Hindlimb muscle (tissue), 1 donor: ENCODE results near the gene HES5. TPM values are rescaled to one million over a fixed set of nuclear protein-coding genes. Genes with fewer than 3 reads are reported as not detected.

ENCODE experiments used
- DNase-seq: peaks from one replicate; pipeline ENCODE4 v3.0.0-alpha.2; 2013
- polyA plus RNA-seq: library from polyadenylated mRNA; unstranded; fragments of 120-200 nt; gene quantifications from one replicate; pipeline ENCODE4 v1.2.1, GENCODE V29; 2013; ENCODE audit not compliant: insufficient read length

The HES5 gene
- polyA plus RNA-seq, 1 donor: 0.40 TPM

GRCh38 chr1:2499986-2500596 is 30.0 kb downstream of the HES5 start:
- no peak for DNase-seq

GRCh38 chr1:2499260-2499659 is 30.8 kb downstream of the HES5 start:
- DNase-seq: no peak

GRCh38 chr1:2498648-2499047 is 31.4 kb downstream of the HES5 start:
- no peak for DNase-seq

- DNase-seq: no peak
These were observed 32.2 kb downstream of the HES5 start for GRCh38 chr1:2497891-2498290.

- no peak for DNase-seq
These were observed 33.3 kb downstream of the HES5 start for GRCh38 chr1:2496746-2497145.

- no peak for DNase-seq
These were observed 33.9 kb downstream of the HES5 start for GRCh38 chr1:2496087-2496622.

GRCh38 chr1:2495546-2495945 is 34.5 kb downstream of the HES5 start:
- DNase-seq: no peak

- DNase-seq: no peak
These were observed 35.0 kb downstream of the HES5 start for GRCh38 chr1:2495026-2495425.

GRCh38 chr1:2494323-2494693 is 35.8 kb downstream of the HES5 start:
- no peak for DNase-seq

- no peak for DNase-seq
These were observed 36.3 kb downstream of the HES5 start for GRCh38 chr1:2493691-2494322.

GRCh38 chr1:2493218-2493617 is 36.8 kb downstream of the HES5 start:
- no peak for DNase-seq

GRCh38 chr1:2492091-2492490 is 38.0 kb downstream of the HES5 start:
- DNase-seq: no peak

- DNase-seq: no peak
These were observed 40.4 kb downstream of the HES5 start for GRCh38 chr1:2489615-2490014.

GRCh38 chr1:2488688-2489087 is 41.4 kb downstream of the HES5 start:
- no peak for DNase-seq

GRCh38 chr1:2486558-2486957 is 43.5 kb downstream of the HES5 start:
- DNase-seq: no peak

- DNase-seq: no peak
These were observed 44.0 kb downstream of the HES5 start for GRCh38 chr1:2486041-2486440.

GRCh38 chr1:2483970-2484369 is 46.1 kb downstream of the HES5 start:
- no peak for DNase-seq

GRCh38 chr1:2483026-2483425 is 47.0 kb downstream of the HES5 start:
- no peak for DNase-seq

GRCh38 chr1:2482588-2482987 is 47.5 kb downstream of the HES5 start:
- DNase-seq: no peak

GRCh38 chr1:2481885-2482284 is 48.2 kb downstream of the HES5 start:
- DNase-seq: no peak

GRCh38 chr1:2480986-2481364 is 49.1 kb downstream of the HES5 start:
- DNase-seq: no peak

GRCh38 chr1:2480236-2480985 is 49.7 kb downstream of the HES5 start:
- DNase-seq: no peak

GRCh38 chr1:2479618-2480017 is 50.4 kb downstream of the HES5 start:
- no peak for DNase-seq

- no peak for DNase-seq
These were observed 50.9 kb downstream of the HES5 start for GRCh38 chr1:2479186-2479585.
